Liver (tissue), 9 donors: Measurements from ENCODE around the gene CASP3. TPM values are rescaled to one million over a fixed set of nuclear protein-coding genes. Genes with fewer than 3 reads are reported as not detected.

ENCODE experiments used
- DNase-seq: peaks from one replicate; pipeline ENCODE4 v3.0.0-alpha.2; 2017; ENCODE audit warnings: low spot score
- H3K27ac ChIP-seq, 2 donors: one replicate each; pipeline ENCODE4 v1.7.0; 2013; ENCODE audit warnings: inconsistent platforms in 2 of 2, low read length in 2 of 2, control low read depth in 1 of 2, low read depth in 1 of 2, mild to moderate bottlenecking in 1 of 2
- H3K27me3 ChIP-seq, 4 donors: one replicate each; pipeline versions ENCODE4 v1.6.1 to v1.7.0; 2013; ENCODE audit warnings: low read length in 3 of 4, inconsistent platforms in 1 of 4, mild to moderate bottlenecking in 1 of 4, moderate library complexity in 1 of 4; ENCODE audit not compliant: control insufficient read depth in 4 of 4, insufficient read depth in 4 of 4
- H3K36me3 ChIP-seq, 4 donors: one replicate each; pipeline versions ENCODE4 v1.6.1 to v1.7.0; 2013; ENCODE audit warnings: low read length in 3 of 4, mild to moderate bottlenecking in 3 of 4, low read depth in 1 of 4, moderate library complexity in 1 of 4; ENCODE audit not compliant: control insufficient read depth in 4 of 4, insufficient read depth in 3 of 4
- H3K4me1 ChIP-seq, 4 donors: one replicate each; pipeline versions ENCODE4 v1.6.1 to v1.7.0; 2013; ENCODE audit warnings: low read length in 3 of 4, mild to moderate bottlenecking in 3 of 4, moderate library complexity in 1 of 4; ENCODE audit not compliant: control insufficient read depth in 4 of 4, insufficient read depth in 4 of 4
- H3K4me3 ChIP-seq, 3 donors: one replicate each; pipeline versions ENCODE4 v1.6.1 to v1.7.0; 2013; ENCODE audit warnings: low read length in 3 of 3, control low read depth in 1 of 3, low read depth in 1 of 3, mild to moderate bottlenecking in 1 of 3
- H3K9ac ChIP-seq, 2 donors: one replicate each; pipeline ENCODE4 v1.7.0; 2013; ENCODE audit warnings: low read length in 2 of 2, mild to moderate bottlenecking in 2 of 2, moderate library complexity in 2 of 2, control low read depth in 1 of 2, low read depth in 1 of 2
- H3K9me3 ChIP-seq, 4 donors: one replicate each; pipeline versions ENCODE4 v1.6.1 to v1.7.0; 2013; ENCODE audit warnings: low read length in 3 of 4; ENCODE audit not compliant: control insufficient read depth in 4 of 4
- EGR1 ChIP-seq, 2 donors: IDR thresholded peaks; 2 replicates each; pipeline ENCODE4 v1.6.1; 2016 to 2018; ENCODE audit warnings: antibody characterized with exemption in 2 of 2, low read depth in 2 of 2
- FOXA1 ChIP-seq: IDR thresholded peaks from 2 replicates; pipeline ENCODE4 v1.6.1; 2016; ENCODE audit warnings: antibody characterized with exemption
- FOXA2 ChIP-seq: IDR thresholded peaks from 2 replicates; pipeline ENCODE4 v1.6.1; 2016; ENCODE audit warnings: antibody characterized with exemption
- GABPA ChIP-seq, 2 donors: IDR thresholded peaks in 1 of 2; conservative IDR thresholded peaks in 1 of 2; 2 replicates each; pipeline ENCODE4 v1.6.1; 2016; ENCODE audit warnings: antibody characterized with exemption in 2 of 2, mild to moderate bottlenecking in 1 of 2, moderate library complexity in 1 of 2
- HNF4A ChIP-seq, 2 donors: conservative IDR thresholded peaks; 2 replicates each; pipeline ENCODE4 v1.6.1; 2016; ENCODE audit warnings: antibody characterized with exemption in 2 of 2, mild to moderate bottlenecking in 2 of 2
- HNF4G ChIP-seq: IDR thresholded peaks from 2 replicates; pipeline ENCODE4 v1.6.1; 2016; ENCODE audit warnings: antibody characterized with exemption
- JUND ChIP-seq, 2 donors: IDR thresholded peaks; 2 replicates each; pipeline ENCODE4 v1.6.1; 2016; ENCODE audit warnings: antibody characterized with exemption in 2 of 2
- NR2F2 ChIP-seq: IDR thresholded peaks from 2 replicates; pipeline ENCODE4 v1.6.1; 2016; ENCODE audit warnings: antibody characterized with exemption
- RAD21 ChIP-seq, 2 donors: IDR thresholded peaks; 2 replicates each; pipeline ENCODE4 v1.6.1; 2016; ENCODE audit warnings: antibody characterized with exemption in 2 of 2, mild to moderate bottlenecking in 2 of 2
- RXRA ChIP-seq, 2 donors: IDR thresholded peaks; 2 replicates each; pipeline ENCODE4 v1.6.1; 2017 to 2018; ENCODE audit warnings: antibody characterized with exemption in 2 of 2, mild to moderate bottlenecking in 1 of 2
- SP1 ChIP-seq: IDR thresholded peaks from 2 replicates; pipeline ENCODE4 v1.6.1; 2018; ENCODE audit warnings: antibody characterized with exemption, mild to moderate bottlenecking
- TAF1 ChIP-seq: conservative IDR thresholded peaks from 2 replicates; pipeline ENCODE4 v1.6.1; 2016; ENCODE audit warnings: antibody characterized with exemption, mild to moderate bottlenecking
- YY1 ChIP-seq: IDR thresholded peaks from 2 replicates; pipeline ENCODE4 v1.6.1; 2016; ENCODE audit warnings: antibody characterized with exemption, mild to moderate bottlenecking
- WGBS: extraction: QIAGEN DNeasy Blood & Tissue Kit; methylation state at CpG from one replicate; pipeline ENCODE4 v1.1.7; 2013; 5-methylcytosine and 5-hydroxymethylcytosine counted together
- polyA plus RNA-seq, 2 donors: library from polyadenylated mRNA; stranded (reverse) in 1 of 2; unstranded in 1 of 2; fragments of 200-250 nt in 1 of 2; fragments of >200 nt in 1 of 2; fragmentation: Nextera tagmentation in 1 of 2; extraction: Ambion mirVana in 1 of 2; gene quantifications; one replicate each; pipeline versions ENCODE4 v1.2.1 to v1.2.3, GENCODE V29; 2013 to 2015
- total RNA-seq, 2 donors: library from RNA; depleted of rRNA; stranded (reverse); fragments of >200 nt; gene quantifications; one replicate each; pipeline ENCODE4 v1.2.3, GENCODE V29; 2014
- TF ChIP-seq, protein P1 (sequence below): IDR thresholded peaks from 2 replicates; pipeline ENCODE4 v1.6.1; 2016; ENCODE audit warnings: antibody characterized with exemption
- TF ChIP-seq, protein P2 (sequence below): IDR thresholded peaks from 2 replicates; pipeline ENCODE4 v1.6.1; 2016; ENCODE audit warnings: antibody characterized with exemption
- TF ChIP-seq, protein P3 (sequence below): IDR thresholded peaks from 2 replicates; pipeline ENCODE4 v1.6.1; 2016; ENCODE audit warnings: antibody characterized with exemption
- TF ChIP-seq, protein P4 (sequence below): fragments of 150-350 bp; IDR thresholded peaks from 2 replicates; pipeline ENCODE4 v1.5.1; 2017; ENCODE audit warnings: improper control_type of control experiment, low read depth, low read length; ENCODE audit not compliant: missing input control
- donor health status: healthy.
- donor health status: healthy.
- donor health status: healthy.
- donor health status: healthy.
- donor health status: healthy.

The CASP3 gene
- total and polyA plus RNA-seq, 4 donors, result 7.8 to 30.1 (median 11.8) TPM

DNA sequence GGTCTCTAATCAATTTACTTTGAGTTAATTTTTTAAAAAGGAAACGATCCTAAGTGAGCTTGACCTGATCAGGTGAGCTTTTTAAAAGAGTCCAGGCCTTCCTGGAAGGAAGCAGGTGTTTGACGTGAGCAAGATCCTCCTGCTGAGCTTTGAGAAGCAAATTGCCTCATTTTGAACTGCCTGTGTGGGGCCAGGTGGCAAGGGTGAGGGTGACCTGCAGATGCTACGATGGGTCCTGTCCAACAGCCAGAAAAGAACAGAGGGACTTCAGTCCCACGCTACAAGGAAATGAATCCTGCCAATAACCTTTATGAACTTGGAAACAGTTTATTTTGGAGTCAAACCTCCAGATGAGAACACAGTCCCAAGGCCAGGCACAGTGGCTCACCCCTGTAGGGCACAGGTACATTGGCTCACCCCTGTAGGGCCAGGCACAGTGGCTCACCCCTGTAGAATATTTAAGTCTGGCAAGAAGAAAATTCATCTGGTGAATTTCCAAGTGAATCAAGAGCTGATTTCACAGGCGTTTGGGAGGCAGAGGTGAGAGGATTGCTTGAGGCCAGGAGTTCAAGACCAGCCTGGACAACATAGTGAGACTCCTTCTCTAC, 58.1 kb downstream of the CASP3 start:
- no peak overlapping the region for H3K27ac ChIP-seq
- TF ChIP-seq, protein P1, sequence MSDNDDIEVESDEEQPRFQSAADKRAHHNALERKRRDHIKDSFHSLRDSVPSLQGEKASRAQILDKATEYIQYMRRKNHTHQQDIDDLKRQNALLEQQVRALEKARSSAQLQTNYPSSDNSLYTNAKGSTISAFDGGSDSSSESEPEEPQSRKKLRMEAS, result no peak
- no peak for TF ChIP-seq FOXA1
- TF ChIP-seq NR2F2, result no peak
- no peak for TF ChIP-seq GABPA (IDR thresholded peaks at IDR 0.05 in 1 of 2, conservative IDR thresholded peaks at IDR 0.05 in 1 of 2)
- TF ChIP-seq HNF4A (conservative IDR thresholded peaks at IDR 0.05), result peak in 1 of 2 donors; percentile 10
- no peak for TF ChIP-seq EGR1 (IDR thresholded peaks at IDR 0.05; ENCODE audit: low read depth in 2 of 2)
- TF ChIP-seq RXRA (IDR thresholded peaks at IDR 0.05), result no peak
- TF ChIP-seq, protein P2, sequence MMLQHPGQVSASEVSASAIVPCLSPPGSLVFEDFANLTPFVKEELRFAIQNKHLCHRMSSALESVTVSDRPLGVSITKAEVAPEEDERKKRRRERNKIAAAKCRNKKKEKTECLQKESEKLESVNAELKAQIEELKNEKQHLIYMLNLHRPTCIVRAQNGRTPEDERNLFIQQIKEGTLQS, result no peak
- TF ChIP-seq, protein P3, sequence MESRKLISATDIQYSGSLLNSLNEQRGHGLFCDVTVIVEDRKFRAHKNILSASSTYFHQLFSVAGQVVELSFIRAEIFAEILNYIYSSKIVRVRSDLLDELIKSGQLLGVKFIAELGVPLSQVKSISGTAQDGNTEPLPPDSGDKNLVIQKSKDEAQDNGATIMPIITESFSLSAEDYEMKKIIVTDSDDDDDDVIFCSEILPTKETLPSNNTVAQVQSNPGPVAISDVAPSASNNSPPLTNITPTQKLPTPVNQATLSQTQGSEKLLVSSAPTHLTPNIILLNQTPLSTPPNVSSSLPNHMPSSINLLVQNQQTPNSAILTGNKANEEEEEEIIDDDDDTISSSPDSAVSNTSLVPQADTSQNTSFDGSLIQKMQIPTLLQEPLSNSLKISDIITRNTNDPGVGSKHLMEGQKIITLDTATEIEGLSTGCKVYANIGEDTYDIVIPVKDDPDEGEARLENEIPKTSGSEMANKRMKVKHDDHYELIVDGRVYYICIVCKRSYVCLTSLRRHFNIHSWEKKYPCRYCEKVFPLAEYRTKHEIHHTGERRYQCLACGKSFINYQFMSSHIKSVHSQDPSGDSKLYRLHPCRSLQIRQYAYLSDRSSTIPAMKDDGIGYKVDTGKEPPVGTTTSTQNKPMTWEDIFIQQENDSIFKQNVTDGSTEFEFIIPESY, result no peak
- H3K27me3 ChIP-seq, result no peaks in the 10 kb centered on the region
- H3K9me3 ChIP-seq, result no peaks in the 10 kb centered on the region
- DNase-seq, result no peak
- H3K4me3 ChIP-seq, result no peak overlapping the region
- H3K36me3 ChIP-seq, result no peaks in the 10 kb centered on the region
- WGBS, result 61% methylated on average over 5 of the region's 5 CpGs
- no peaks in the 10 kb centered on the region for H3K4me1 ChIP-seq
- H3K9ac ChIP-seq, result no peak overlapping the region

DNA sequence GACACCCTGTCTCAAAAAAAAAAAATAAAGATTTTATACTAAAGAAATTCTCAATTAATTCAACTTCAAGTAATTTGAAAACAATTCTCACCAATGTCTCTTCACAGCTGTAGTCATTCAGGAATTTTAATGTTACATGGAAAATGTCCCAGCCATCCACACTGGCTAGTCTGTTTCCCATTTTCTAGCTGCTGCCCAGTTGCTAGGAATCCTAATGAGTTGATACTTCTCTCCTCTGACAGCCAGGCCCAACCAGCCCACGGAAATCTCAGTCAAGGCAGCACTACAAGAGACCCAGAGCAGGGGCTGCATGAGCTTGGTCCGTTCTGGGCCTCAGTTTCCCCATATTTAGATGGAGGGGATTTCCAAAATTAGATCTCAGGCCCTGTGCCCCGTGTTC, 59.1 kb downstream of the CASP3 start:
- DNase-seq, result no peak
- H3K9ac ChIP-seq, result no peak overlapping the region
- H3K36me3 ChIP-seq, result no peaks in the 10 kb centered on the region
- 87% methylated on average over 3 of the region's 3 CpGs for WGBS
- no peak overlapping the region for H3K27ac ChIP-seq
- no peaks in the 10 kb centered on the region for H3K9me3 ChIP-seq
- no peaks in the 10 kb centered on the region for H3K4me1 ChIP-seq
- TF ChIP-seq, protein P1, result no peak
- TF ChIP-seq FOXA2, result no peak
- no peak for TF ChIP-seq YY1
- no peak for TF ChIP-seq EGR1 (IDR thresholded peaks at IDR 0.05; ENCODE audit: low read depth in 2 of 2)
- no peak for TF ChIP-seq HNF4G
- no peak for TF ChIP-seq SP1
- TF ChIP-seq, protein P3, result no peak
- TF ChIP-seq NR2F2, result no peak
- no peak for TF ChIP-seq GABPA (IDR thresholded peaks at IDR 0.05 in 1 of 2, conservative IDR thresholded peaks at IDR 0.05 in 1 of 2)
- TF ChIP-seq RAD21 (IDR thresholded peaks at IDR 0.05), result no peak
- TF ChIP-seq, protein P4, sequence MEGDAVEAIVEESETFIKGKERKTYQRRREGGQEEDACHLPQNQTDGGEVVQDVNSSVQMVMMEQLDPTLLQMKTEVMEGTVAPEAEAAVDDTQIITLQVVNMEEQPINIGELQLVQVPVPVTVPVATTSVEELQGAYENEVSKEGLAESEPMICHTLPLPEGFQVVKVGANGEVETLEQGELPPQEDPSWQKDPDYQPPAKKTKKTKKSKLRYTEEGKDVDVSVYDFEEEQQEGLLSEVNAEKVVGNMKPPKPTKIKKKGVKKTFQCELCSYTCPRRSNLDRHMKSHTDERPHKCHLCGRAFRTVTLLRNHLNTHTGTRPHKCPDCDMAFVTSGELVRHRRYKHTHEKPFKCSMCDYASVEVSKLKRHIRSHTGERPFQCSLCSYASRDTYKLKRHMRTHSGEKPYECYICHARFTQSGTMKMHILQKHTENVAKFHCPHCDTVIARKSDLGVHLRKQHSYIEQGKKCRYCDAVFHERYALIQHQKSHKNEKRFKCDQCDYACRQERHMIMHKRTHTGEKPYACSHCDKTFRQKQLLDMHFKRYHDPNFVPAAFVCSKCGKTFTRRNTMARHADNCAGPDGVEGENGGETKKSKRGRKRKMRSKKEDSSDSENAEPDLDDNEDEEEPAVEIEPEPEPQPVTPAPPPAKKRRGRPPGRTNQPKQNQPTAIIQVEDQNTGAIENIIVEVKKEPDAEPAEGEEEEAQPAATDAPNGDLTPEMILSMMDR, result no peak
- no peak for TF ChIP-seq RXRA (IDR thresholded peaks at IDR 0.05)
- no peak for TF ChIP-seq JUND (IDR thresholded peaks at IDR 0.05)
- TF ChIP-seq HNF4A (conservative IDR thresholded peaks at IDR 0.05), result no peak
- no peak for TF ChIP-seq TAF1
- H3K4me3 ChIP-seq, result no peak overlapping the region
- no peaks in the 10 kb centered on the region for H3K27me3 ChIP-seq
